RWPE2 (cell line): ENCODE results near the gene SLC1A2.

Experiments used
- ATAC-seq: fragments of 200-7000 bp; cut with Tn5 transposase; 3 replicates; pipeline ENCODE4 v1.9.1; 2021; ENCODE audit warnings: low read depth
- DNase-seq: peaks from one replicate; pipeline ENCODE4 v3.0.0-alpha.2; 2020; ENCODE audit warnings: low spot score
- H3K27ac ChIP-seq: fragments of 450-650 bp; 2 replicates; pipeline ENCODE4 v1.5.1; 2017; ENCODE audit warnings: mild to moderate bottlenecking; ENCODE audit not compliant: poor library complexity, severe bottlenecking
- H3K27me3 ChIP-seq: fragments of 250-450 bp; sonication (Bioruptor Pico); 2 replicates; pipeline ENCODE4 v1.5.1; 2021; ENCODE audit warnings: mild to moderate bottlenecking, moderate library complexity; ENCODE audit not compliant: insufficient read depth, poor library complexity, severe bottlenecking
- H3K36me3 ChIP-seq: fragments of 250-450 bp; sonication (Bioruptor Pico); 2 replicates; pipeline ENCODE4 v1.5.1; 2020; ENCODE audit warnings: low read depth, mild to moderate bottlenecking, moderate library complexity
- H3K4me1 ChIP-seq: fragments of 250-450 bp; sonication (Bioruptor Pico); 2 replicates; pipeline ENCODE4 v1.5.1; 2021; ENCODE audit warnings: mild to moderate bottlenecking, moderate library complexity; ENCODE audit not compliant: insufficient read depth, poor library complexity, severe bottlenecking
- H3K4me3 ChIP-seq: fragments of 250-450 bp; sonication (Bioruptor Pico); 2 replicates; pipeline ENCODE4 v1.5.1; 2021; ENCODE audit warnings: mild to moderate bottlenecking, moderate library complexity; ENCODE audit not compliant: severe bottlenecking
- H3K9me3 ChIP-seq: fragments of 250-450 bp; sonication (Bioruptor Pico); 2 replicates; pipeline ENCODE4 v1.5.1; 2021; ENCODE audit warnings: mild to moderate bottlenecking, moderate library complexity; ENCODE audit not compliant: severe bottlenecking
- CTCF ChIP-seq: fragments of 450-650 bp; IDR thresholded peaks from one replicate; pipeline ENCODE4 v1.5.1; 2017; ENCODE audit warnings: mild to moderate bottlenecking, moderate library complexity; ENCODE audit not compliant: poor library complexity, severe bottlenecking

SLC1A2 gene

GRCh38 chr11:35271031-35271430 is 148.3 kb downstream of the SLC1A2 start:
- Histone ChIP-seq H3K4me1 (peaks cover 8% of the 10 kb centered on the region), H3K27me3 (no peaks in the 10 kb centered on the region), H3K4me3 (no peak overlapping the region), H3K36me3 (no peaks in the 10 kb centered on the region), H3K9me3 (no peaks in the 10 kb centered on the region), H3K27ac (no peak overlapping the region)
- no peak for ATAC-seq
- no peak for TF ChIP-seq CTCF
- no peak for DNase-seq

- TF ChIP-seq CTCF: no peak
- peaks cover 1% of the 10 kb centered on the region for H3K4me1 ChIP-seq
- DNase-seq (no peak), ATAC-seq (no peak)
- no peak overlapping the region for H3K4me3 ChIP-seq
- no peaks in the 10 kb centered on the region for H3K9me3 ChIP-seq
- H3K27ac ChIP-seq: no peak overlapping the region
- no peaks in the 10 kb centered on the region for H3K36me3 ChIP-seq
- H3K27me3 ChIP-seq: no peaks in the 10 kb centered on the region
These were observed 149.0 kb downstream of the SLC1A2 start for GRCh38 chr11:35270342-35270741.

- DNase-seq: no peak
- no peaks in the 10 kb centered on the region for H3K27me3 ChIP-seq
- no peaks in the 10 kb centered on the region for H3K9me3 ChIP-seq
- no peak for TF ChIP-seq CTCF
- ATAC-seq: no peak
- H3K36me3 ChIP-seq: no peaks in the 10 kb centered on the region
- H3K4me3 ChIP-seq: no peak overlapping the region
- H3K27ac ChIP-seq: no peak overlapping the region
- H3K4me1 ChIP-seq: no peaks in the 10 kb centered on the region
These were observed 151.9 kb downstream of the SLC1A2 start for GRCh38 chr11:35267504-35267903.

- H3K4me3 ChIP-seq: no peak overlapping the region
- no peak for DNase-seq
- no peaks in the 10 kb centered on the region for H3K9me3 ChIP-seq
- H3K27me3 ChIP-seq: no peaks in the 10 kb centered on the region
- TF ChIP-seq CTCF: no peak
- no peak overlapping the region for H3K27ac ChIP-seq
- peaks cover 2% of the 10 kb centered on the region for H3K4me1 ChIP-seq
- no peaks in the 10 kb centered on the region for H3K36me3 ChIP-seq
- ATAC-seq: no peak
These were observed 153.5 kb downstream of the SLC1A2 start for GRCh38 chr11:35265755-35266454.

GRCh38 chr11:35262735-35263134 is 156.6 kb downstream of the SLC1A2 start:
- ATAC-seq (no peak), DNase-seq (no peak)
- Histone ChIP-seq H3K9me3 (no peaks in the 10 kb centered on the region), H3K4me3 (no peak overlapping the region), H3K4me1 (peaks cover 8% of the 10 kb centered on the region), H3K36me3 (no peaks in the 10 kb centered on the region), H3K27ac (no peak overlapping the region), H3K27me3 (no peaks in the 10 kb centered on the region)
- no peak for TF ChIP-seq CTCF
